Naive B cell (primary cell): ENCODE results near the gene UROC1. TPM values are rescaled to one million over a fixed set of nuclear protein-coding genes. Genes with fewer than 3 reads are reported as not detected.

Source experiments
- ATAC-seq, 2 donors: fragments of 150-1000 bp; cut with Tn5 transposase; 2 replicates each; pipeline ENCODE4 v1.10.0; 2021; ENCODE audit warnings: low read depth in 2 of 2, mild to moderate bottlenecking in 2 of 2, moderate library complexity in 2 of 2
- DNase-seq: peaks from one replicate; pipeline ENCODE4 v3.0.0; 2022
- H3K27ac Mint-ChIP-seq, 6 donors: one replicate each; pipeline ENCODE4 v1.8.0; 2020 to 2022; ENCODE audit warnings: mild to moderate bottlenecking in 6 of 6, mixed read lengths in 6 of 6, moderate library complexity in 5 of 6, inconsistent platforms in 2 of 6
- H3K27me3 Mint-ChIP-seq, 3 donors: one replicate each; pipeline ENCODE4 v1.8.0; 2021 to 2022; ENCODE audit warnings: mixed read lengths in 3 of 3, mild to moderate bottlenecking in 1 of 3
- H3K36me3 Mint-ChIP-seq, 2 donors: one replicate each; pipeline ENCODE4 v1.8.0; 2020 to 2022; ENCODE audit warnings: mixed read lengths in 2 of 2, inconsistent platforms in 1 of 2, mild to moderate bottlenecking in 1 of 2
- H3K4me1 Mint-ChIP-seq, 3 donors: one replicate each; pipeline ENCODE4 v1.8.0; 2020 to 2022; ENCODE audit warnings: mixed read lengths in 3 of 3, inconsistent platforms in 1 of 3, mild to moderate bottlenecking in 1 of 3, moderate library complexity in 1 of 3
- H3K4me3 Mint-ChIP-seq, 8 donors: one replicate each; pipeline ENCODE4 v1.8.0; 2020 to 2022; ENCODE audit warnings: mild to moderate bottlenecking in 8 of 8, mixed read lengths in 8 of 8, moderate library complexity in 8 of 8, inconsistent platforms in 2 of 8
- H3K9me3 Mint-ChIP-seq, 7 donors: one replicate each; pipeline ENCODE4 v1.8.0; 2020 to 2022; ENCODE audit warnings: mixed read lengths in 7 of 7, mild to moderate bottlenecking in 5 of 7, inconsistent platforms in 2 of 7, moderate library complexity in 1 of 7
- polyA plus RNA-seq, 6 donors: library from polyadenylated mRNA; unstranded; fragments of 300-500 nt; fragmentation: Illumina TruSeq; gene quantifications; one replicate each; pipeline ENCODE4 v1.2.3, GENCODE V29; 2021; ENCODE audit warnings: low read depth in 6 of 6

The UROC1 gene
- polyA plus RNA-seq, 6 donors from 2014 or later, result not detected

GRCh38 chr3:126442856-126443242 lies 74.7 kb downstream of the UROC1 start:
- no peak for DNase-seq
- Mint-ChIP-seq H3K36me3 (peaks cover 10 to 23% of the 10 kb centered on the region in 2 donors), H3K4me1 (peaks cover 0 to 4% (median 0%) of the 10 kb centered on the region in 3 donors), H3K27ac (peak overlapping the region in 1 of 6 donors; percentile 42), H3K4me3 (no peak overlapping the region), H3K27me3 (no peaks in the 10 kb centered on the region), H3K9me3 (no peaks in the 10 kb centered on the region)
- no peak for ATAC-seq

GRCh38 chr3:126442094-126442855 lies 75.3 kb downstream of the UROC1 start:
- no peak for ATAC-seq
- H3K27me3 Mint-ChIP-seq, result no peaks in the 10 kb centered on the region
- H3K27ac Mint-ChIP-seq, result no peak overlapping the region
- H3K36me3 Mint-ChIP-seq, result peaks cover 16 to 28% of the 10 kb centered on the region in 2 donors
- H3K4me1 Mint-ChIP-seq, result peaks cover 0 to 4% (median 0%) of the 10 kb centered on the region in 3 donors
- H3K4me3 Mint-ChIP-seq, result no peak overlapping the region
- no peak for DNase-seq
- H3K9me3 Mint-ChIP-seq, result no peaks in the 10 kb centered on the region

GRCh38 chr3:126441256-126441880 lies 76.2 kb downstream of the UROC1 start:
- Mint-ChIP-seq H3K27me3 (no peaks in the 10 kb centered on the region), H3K9me3 (no peaks in the 10 kb centered on the region), H3K4me3 (no peak overlapping the region), H3K4me1 (peaks cover 0 to 4% (median 0%) of the 10 kb centered on the region in 3 donors), H3K36me3 (peaks cover 18 to 34% of the 10 kb centered on the region in 2 donors), H3K27ac (peak overlapping the region in 1 of 6 donors; percentile 64)
- DNase-seq (no peak), ATAC-seq (no peak)

GRCh38 chr3:126440709-126440995 lies 76.9 kb downstream of the UROC1 start:
- no peak for DNase-seq
- Mint-ChIP-seq H3K27ac (peak overlapping the region in 1 of 6 donors; percentile 64), H3K9me3 (no peaks in the 10 kb centered on the region), H3K4me1 (peaks cover 0 to 4% (median 0%) of the 10 kb centered on the region in 3 donors), H3K4me3 (no peak overlapping the region), H3K36me3 (peaks cover 18 to 34% of the 10 kb centered on the region in 2 donors), H3K27me3 (no peaks in the 10 kb centered on the region)
- ATAC-seq, result no peak

- Mint-ChIP-seq H3K36me3 (peaks cover 18 to 37% of the 10 kb centered on the region in 2 donors), H3K27ac (peak overlapping the region in 2 of 6 donors; percentile 27 to 64), H3K4me3 (no peak overlapping the region), H3K4me1 (peaks cover 0 to 4% (median 0%) of the 10 kb centered on the region in 3 donors), H3K27me3 (no peaks in the 10 kb centered on the region), H3K9me3 (no peaks in the 10 kb centered on the region)
- DNase-seq (no peak), ATAC-seq (no peak)
Observed at GRCh38 chr3:126439968-126440708, 77.4 kb downstream of the UROC1 start.

GRCh38 chr3:126439346-126439967 lies 78.1 kb downstream of the UROC1 start:
- no peak for ATAC-seq
- Mint-ChIP-seq H3K27ac (no peak overlapping the region), H3K9me3 (no peaks in the 10 kb centered on the region), H3K27me3 (no peaks in the 10 kb centered on the region), H3K4me1 (peaks cover 0 to 7% (median 0%) of the 10 kb centered on the region in 3 donors), H3K36me3 (peaks cover 18 to 44% of the 10 kb centered on the region in 2 donors), H3K4me3 (no peak overlapping the region)
- no peak for DNase-seq

- Mint-ChIP-seq H3K4me1 (peaks cover 0 to 9% (median 0%) of the 10 kb centered on the region in 3 donors), H3K27ac (no peak overlapping the region), H3K4me3 (no peak overlapping the region), H3K9me3 (no peaks in the 10 kb centered on the region), H3K36me3 (peaks cover 18 to 48% of the 10 kb centered on the region in 2 donors), H3K27me3 (no peaks in the 10 kb centered on the region)
- no peak for ATAC-seq
- no peak for DNase-seq
Observed at GRCh38 chr3:126438746-126439145, 78.8 kb downstream of the UROC1 start.

GRCh38 chr3:126438186-126438585 lies 79.4 kb downstream of the UROC1 start:
- DNase-seq, result no peak
- Mint-ChIP-seq H3K4me1 (peaks cover 0 to 11% (median 1%) of the 10 kb centered on the region in 3 donors), H3K27me3 (no peaks in the 10 kb centered on the region), H3K9me3 (no peaks in the 10 kb centered on the region), H3K4me3 (no peak overlapping the region), H3K27ac (no peak overlapping the region), H3K36me3 (peaks cover 18 to 50% of the 10 kb centered on the region in 2 donors)
- no peak for ATAC-seq

GRCh38 chr3:126436826-126437717 lies 80.5 kb downstream of the UROC1 start:
- Mint-ChIP-seq H3K36me3 (peaks cover 22 to 49% of the 10 kb centered on the region in 2 donors), H3K27ac (peak overlapping the region in 1 of 6 donors; percentile 78), H3K4me3 (peak overlapping the region in 1 of 8 donors; percentile 25), H3K4me1 (peaks cover 0 to 13% (median 4%) of the 10 kb centered on the region in 3 donors), H3K9me3 (no peaks in the 10 kb centered on the region), H3K27me3 (no peaks in the 10 kb centered on the region)
- DNase-seq (no peak), ATAC-seq (no peak)

- peaks cover 0 to 13% (median 4%) of the 10 kb centered on the region in 3 donors for H3K4me1 Mint-ChIP-seq
- H3K4me3 Mint-ChIP-seq, result no peak overlapping the region
- no peak for ATAC-seq
- no peaks in the 10 kb centered on the region for H3K27me3 Mint-ChIP-seq
- DNase-seq, result no peak
- peak overlapping the region in 1 of 6 donors; percentile 72 for H3K27ac Mint-ChIP-seq
- peaks cover 27 to 43% of the 10 kb centered on the region in 2 donors for H3K36me3 Mint-ChIP-seq
- no peaks in the 10 kb centered on the region for H3K9me3 Mint-ChIP-seq
Observed at GRCh38 chr3:126435456-126436315, 81.9 kb downstream of the UROC1 start.

- H3K4me3 Mint-ChIP-seq, result no peak overlapping the region
- H3K27ac Mint-ChIP-seq, result no peak overlapping the region
- DNase-seq, result no peak
- no peaks in the 10 kb centered on the region for H3K27me3 Mint-ChIP-seq
- H3K36me3 Mint-ChIP-seq, result peaks cover 27 to 35% of the 10 kb centered on the region in 2 donors
- no peak for ATAC-seq
- H3K4me1 Mint-ChIP-seq, result peaks cover 0 to 13% (median 4%) of the 10 kb centered on the region in 3 donors
- no peaks in the 10 kb centered on the region for H3K9me3 Mint-ChIP-seq
Observed at GRCh38 chr3:126434931-126435411, 82.6 kb downstream of the UROC1 start.

- ATAC-seq, result no peak
Observed at GRCh38 chr3:126434264-126434590, 83.3 kb downstream of the UROC1 start.

More at GRCh38 chr3:126434264-126434590, 83.3 kb downstream of the UROC1 start:
- H3K27ac Mint-ChIP-seq, result no peak overlapping the region
- H3K9me3 Mint-ChIP-seq, result no peaks in the 10 kb centered on the region
- DNase-seq, result no peak
- no peaks in the 10 kb centered on the region for H3K27me3 Mint-ChIP-seq
- H3K36me3 Mint-ChIP-seq, result peaks cover 26 to 34% of the 10 kb centered on the region in 2 donors
- H3K4me3 Mint-ChIP-seq, result no peak overlapping the region
- H3K4me1 Mint-ChIP-seq, result peaks cover 0 to 13% (median 4%) of the 10 kb centered on the region in 3 donors
